Astrocyte (in vitro differentiated cells and primary cell): ENCODE results near the gene FSIP1.

Source experiments
- CTCF ChIP-seq: IDR thresholded peaks from 2 replicates; pipeline ENCODE4 v1.5.1; 2011; ENCODE audit warnings: low read depth, mild to moderate bottlenecking, inconsistent platforms, low read length, moderate library complexity; ENCODE audit not compliant: insufficient read depth
- EZH2 ChIP-seq: IDR thresholded peaks from 2 replicates; pipeline ENCODE4 v1.6.1; 2012; ENCODE audit warnings: mild to moderate bottlenecking, low read length, inconsistent platforms; ENCODE audit not compliant: insufficient read depth

- TF ChIP-seq EZH2 (no peak), CTCF (no peak)
Measured at GRCh38 chr15:39641191-39641889, 141.3 kb downstream of the FSIP1 start.
